ENCODE data around the gene HS3ST6.

- TF ChIP-seq POLR2AphosphoS5 (IDR thresholded peaks at IDR 0.05; ENCODE audit: low read depth, low read length) (no peak), POLR2A (IDR thresholded peaks at IDR 0.05; ENCODE audit: low read depth, low read length) (no peak), POU2F2 (IDR thresholded peaks at IDR 0.05; ENCODE audit: low read depth, low read length) (no peak), PAX5 (IDR thresholded peaks at IDR 0.05; ENCODE audit: insufficient read depth, low read length, severe bottlenecking) (no peak)
These were observed 48.2 kb upstream of the HS3ST6 start, which contains the start of gene RNF151 for GRCh38 chr16:1966460-1966859.

Measured in GM12891 (cell line).